ENCODE results near the gene ERC2. TPM values are rescaled to one million over a fixed set of nuclear protein-coding genes. Genes with fewer than 3 reads are reported as not detected.

ERC2 gene
- polyA plus RNA-seq, 3 donors: not detected

- Histone ChIP-seq H2AFZ (ENCODE audit: insufficient read depth, low read depth, low read length, poor library complexity, severe bottlenecking) (no peak overlapping the region), H3K9ac (ENCODE audit: insufficient read depth, low read length, poor library complexity, severe bottlenecking) (no peak overlapping the region), H3K27me3 (ENCODE audit: control insufficient read depth in 2 of 2, insufficient read depth in 2 of 2, low read length in 2 of 2) (no peaks in the 10 kb centered on the region), H3K4me1 (ENCODE audit: control insufficient read depth in 1 of 2, insufficient read depth in 2 of 2, low read length in 2 of 2) (no peaks in the 10 kb centered on the region), H3K4me3 (replicated peaks in 1 of 3; ENCODE audit: low read depth in 2 of 3, low read length in 3 of 3) (no peak overlapping the region), H3K9me3 (replicated peaks in 1 of 2; ENCODE audit: control insufficient read depth in 1 of 2, insufficient read depth in 1 of 2, low read length in 2 of 2) (no peaks in the 10 kb centered on the region), H3K36me3 (replicated peaks in 1 of 2; ENCODE audit: control insufficient read depth in 1 of 2, insufficient read depth in 2 of 2, low read length in 2 of 2) (no peaks in the 10 kb centered on the region), H3K79me2 (ENCODE audit: insufficient read depth, low read length) (no peaks in the 10 kb centered on the region), H4K20me1 (ENCODE audit: insufficient read depth, low read length) (no peaks in the 10 kb centered on the region), H3K4me2 (replicated peaks; ENCODE audit: extremely low read depth, low read length, poor library complexity, severe bottlenecking) (no peak overlapping the region), H3K27ac (ENCODE audit: low read depth in 1 of 2, low read length in 2 of 2) (no peak overlapping the region)
- Mint-ChIP-seq H3K4me1 (no peaks in the 10 kb centered on the region), H3K27me3 (ENCODE audit: low read depth in 3 of 3) (peaks cover 0 to 7% (median 2%) of the 10 kb centered on the region in 3 donors), H3K9me3 (peaks cover 0 to 3% (median 0%) of the 10 kb centered on the region in 7 donors), H3K36me3 (no peaks in the 10 kb centered on the region), H3K27ac (no peak overlapping the region), H3K4me3 (no peak overlapping the region)
- intact Hi-C loops (cut with micrococcal nuclease): no loop called here
- no peak for DNase-seq
- TF ChIP-seq CTCF (IDR thresholded peaks at IDR 0.05): no peak
- no CpG with 5 or more reads among the region's 4 CpGs for WGBS (ENCODE audit: insufficient coverage)
These were observed 940.9 kb downstream of the ERC2 start for GRCh38 chr3:55527361-55527760.

GRCh38 chr3:55526332-55527030 is 941.8 kb downstream of the ERC2 start:
- no peak overlapping the region for H3K4me3 Mint-ChIP-seq
- Histone ChIP-seq H4K20me1 (ENCODE audit: insufficient read depth, low read length) (no peaks in the 10 kb centered on the region), H3K4me1 (ENCODE audit: control insufficient read depth in 1 of 2, insufficient read depth in 2 of 2, low read length in 2 of 2) (no peaks in the 10 kb centered on the region), H3K27ac (ENCODE audit: low read depth in 1 of 2, low read length in 2 of 2) (no peak overlapping the region), H3K9me3 (replicated peaks in 1 of 2; ENCODE audit: control insufficient read depth in 1 of 2, insufficient read depth in 1 of 2, low read length in 2 of 2) (no peaks in the 10 kb centered on the region), H3K27me3 (ENCODE audit: control insufficient read depth in 2 of 2, insufficient read depth in 2 of 2, low read length in 2 of 2) (no peaks in the 10 kb centered on the region), H3K79me2 (ENCODE audit: insufficient read depth, low read length) (no peaks in the 10 kb centered on the region), H3K4me2 (replicated peaks; ENCODE audit: extremely low read depth, low read length, poor library complexity, severe bottlenecking) (no peak overlapping the region), H3K36me3 (replicated peaks in 1 of 2; ENCODE audit: control insufficient read depth in 1 of 2, insufficient read depth in 2 of 2, low read length in 2 of 2) (no peaks in the 10 kb centered on the region), H3K9ac (ENCODE audit: insufficient read depth, low read length, poor library complexity, severe bottlenecking) (no peak overlapping the region), H3K4me3 (replicated peaks in 1 of 3; ENCODE audit: low read depth in 2 of 3, low read length in 3 of 3) (no peak overlapping the region), H2AFZ (ENCODE audit: insufficient read depth, low read depth, low read length, poor library complexity, severe bottlenecking) (no peak overlapping the region)
- H3K36me3 Mint-ChIP-seq: no peaks in the 10 kb centered on the region
- H3K9me3 Mint-ChIP-seq: peaks cover 0 to 3% (median 0%) of the 10 kb centered on the region in 7 donors
- intact Hi-C loops (cut with micrococcal nuclease): no loop called here
- H3K4me1 Mint-ChIP-seq: no peaks in the 10 kb centered on the region
- H3K27me3 Mint-ChIP-seq (ENCODE audit: low read depth in 3 of 3): peaks cover 0 to 6% (median 2%) of the 10 kb centered on the region in 3 donors
- no peak for TF ChIP-seq CTCF (IDR thresholded peaks at IDR 0.05)
- 90% methylated on average over 9 of the region's 10 CpGs for WGBS (ENCODE audit: insufficient coverage)
- DNase-seq: no peak
- no peak overlapping the region for H3K27ac Mint-ChIP-seq

Data from CD14-positive monocyte (primary cell).